T-cell (primary cell): ENCODE measurements around the gene TTC9B. TPM values are rescaled to one million over a fixed set of nuclear protein-coding genes. Genes with fewer than 3 reads are reported as not detected.

Source experiments
- ATAC-seq, 4 experiments: fragments of 200-7000 bp in 3 of 4; fragments of 150-1000 bp in 1 of 4; cut with Tn5 transposase; replicated peaks in 1 of 4; 1 replicate in 3 of 4; 2 replicates in 1 of 4; pipeline ENCODE4 v1.10.0; 2021; ENCODE audit warnings: moderate library complexity in 3 of 4, mild to moderate bottlenecking in 2 of 4, moderate number of reproducible peaks in 1 of 4
- CTCF ChIA-PET, 2 donors: fragments of 300-600 bp; sonication (Branson Sonifier 250); formaldehyde crosslinking; loops; one replicate each; lab custom pipeline; 2022; ENCODE audit warnings: antibody characterized with exemption in 2 of 2; lab: Charles Lee
- POLR2A ChIA-PET, 2 donors: fragments of 300-600 bp; sonication (Branson Sonifier 250); formaldehyde crosslinking; loops; one replicate each; lab custom pipeline; 2022; ENCODE audit warnings: antibody characterized with exemption in 2 of 2; lab: Charles Lee
- DNase-seq, 35 experiments: peaks; one replicate each; pipeline versions ENCODE4 v3.0.0 to v3.0.0-alpha.2; 2013 to 2023
- H3K27ac ChIP-seq: one replicate; pipeline ENCODE4 v1.5.1; 2013; ENCODE audit warnings: low read length
- H3K27me3 ChIP-seq, 2 experiments: replicated peaks in 1 of 2; 1 replicate in 1 of 2; 2 replicates in 1 of 2; pipeline versions ENCODE4 v1.6.1 to v1.7.0; 2013; ENCODE audit warnings: low read length in 1 of 2, mixed read lengths in 1 of 2; ENCODE audit not compliant: control insufficient read depth in 2 of 2, insufficient read depth in 2 of 2; ENCODE audit errors: extremely low read depth in 1 of 2
- H3K36me3 ChIP-seq, 2 donors: 1 replicate in 1 of 2; 2 replicates in 1 of 2; pipeline versions ENCODE4 v1.6.1 to v1.7.0; 2013; ENCODE audit warnings: low read length in 1 of 2; ENCODE audit not compliant: control insufficient read depth in 2 of 2, insufficient read depth in 1 of 2; ENCODE audit errors: extremely low read depth in 1 of 2
- H3K4me1 ChIP-seq, 2 experiments: 1 replicate in 1 of 2; 2 replicates in 1 of 2; pipeline versions ENCODE4 v1.6.1 to v1.7.0; 2013; ENCODE audit warnings: low read length in 2 of 2, mixed read lengths in 1 of 2; ENCODE audit not compliant: insufficient read depth in 2 of 2, control insufficient read depth in 1 of 2; ENCODE audit errors: extremely low read depth in 1 of 2
- H3K4me3 ChIP-seq, 2 donors: 1 replicate in 1 of 2; 2 replicates in 1 of 2; pipeline versions ENCODE4 v1.5.1 to v1.7.0; 2013; ENCODE audit warnings: mild to moderate bottlenecking in 2 of 2, low read length in 1 of 2, moderate library complexity in 1 of 2; ENCODE audit not compliant: control insufficient read depth in 1 of 2; ENCODE audit errors: extremely low read depth in 1 of 2
- H3K9me3 ChIP-seq: 2 replicates; pipeline ENCODE4 v1.7.0; 2013
- H3K27ac Mint-ChIP-seq, 2 donors: one replicate each; pipeline ENCODE4 v1.8.0; 2020 to 2021; ENCODE audit warnings: mild to moderate bottlenecking in 2 of 2, mixed read lengths in 2 of 2
- H3K27me3 Mint-ChIP-seq, 2 donors: one replicate each; pipeline ENCODE4 v1.8.0; 2021 to 2022; ENCODE audit warnings: mixed read lengths in 2 of 2
- H3K36me3 Mint-ChIP-seq: one replicate; pipeline ENCODE4 v1.8.0; 2021; ENCODE audit warnings: mixed read lengths
- H3K4me1 Mint-ChIP-seq, 3 donors: one replicate each; pipeline ENCODE4 v1.8.0; 2020 to 2022; ENCODE audit warnings: mixed read lengths in 3 of 3, mild to moderate bottlenecking in 1 of 3
- H3K4me3 Mint-ChIP-seq, 3 donors: one replicate each; pipeline ENCODE4 v1.8.0; 2020 to 2022; ENCODE audit warnings: mild to moderate bottlenecking in 3 of 3, mixed read lengths in 3 of 3, moderate library complexity in 3 of 3
- H3K9me3 Mint-ChIP-seq, 3 donors: one replicate each; pipeline ENCODE4 v1.8.0; 2020 to 2022; ENCODE audit warnings: mixed read lengths in 3 of 3
- WGBS: methylation state at CpG from one replicate; pipeline ENCODE4 v1.1.5; 2013; ENCODE audit warnings: missing lambda C conversion rate; ENCODE audit not compliant: insufficient coverage; 5-methylcytosine and 5-hydroxymethylcytosine counted together
- total RNA-seq, 35 experiments: library from RNA in 6 of 35; stranded (reverse) in 6 of 35; fragments of 120-200 nt in 1 of 35; gene quantifications; one replicate each; pipeline versions ENCODE4 v1.2.1 to v1.2.4 and lab custom pipeline; 2013 to 2026

TTC9B gene
- total RNA-seq, 5 donors from 2014 or later (not counting 1 experiment from before 2014, with no cell fraction given): not detected

DNA sequence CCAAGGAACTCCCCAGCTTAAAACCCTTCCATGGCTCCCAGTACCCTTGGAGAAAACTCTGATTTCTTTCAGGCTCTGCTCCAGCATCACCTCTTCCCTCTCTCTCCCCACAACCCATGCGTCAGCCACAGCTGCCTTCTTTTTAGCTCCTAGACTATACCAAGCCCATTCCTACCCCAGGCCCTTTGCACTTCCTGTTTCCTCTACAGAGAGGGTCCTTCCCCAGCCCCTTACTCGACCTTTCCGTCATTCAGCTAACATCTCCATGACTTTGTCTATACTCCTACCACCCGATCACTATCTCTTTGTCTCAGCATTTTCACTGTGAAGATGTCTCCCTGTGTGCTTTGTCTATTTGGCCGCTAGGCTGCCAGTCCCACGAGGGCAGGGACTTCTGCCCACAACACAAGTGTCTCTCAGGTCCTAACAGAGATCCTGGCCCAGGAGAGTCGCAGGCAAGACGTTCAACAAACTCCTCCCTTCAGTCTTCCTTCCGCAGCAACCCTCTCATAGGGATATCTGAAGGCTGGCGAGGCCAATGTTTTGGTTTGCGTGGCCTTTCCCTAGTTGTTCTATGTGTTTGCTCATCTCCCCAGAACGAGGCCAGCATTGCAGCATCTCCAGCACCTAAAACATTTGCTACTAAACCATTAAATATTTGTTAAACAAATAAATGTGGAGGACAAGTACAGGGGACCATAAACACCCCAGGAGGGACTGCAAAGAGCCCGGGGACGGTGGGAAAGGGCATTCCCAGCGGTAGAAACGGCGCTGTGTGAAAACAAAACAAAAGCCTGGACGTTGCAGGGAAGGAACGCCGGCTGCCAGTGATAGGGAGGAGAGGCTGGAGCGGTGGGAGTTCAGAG, 7.5 kb upstream of the TTC9B start:
- Histone ChIP-seq H3K4me1 (peaks cover 0 to 27% of the 10 kb centered on the region in 2 experiments), H3K4me3 (peak overlapping the region in 1 of 2 donors; percentile 0), H3K9me3 (no peaks in the 10 kb centered on the region), H3K27me3 (peaks cover 3 to 64% of the 10 kb centered on the region in 2 experiments), H3K36me3 (no peaks in the 10 kb centered on the region), H3K27ac (no peak overlapping the region)
- POLR2A ChIA-PET: no interaction called here
- peaks cover 5% of the 10 kb centered on the region for H3K36me3 Mint-ChIP-seq
- peaks cover 35 to 43% of the 10 kb centered on the region in 2 donors for H3K27me3 Mint-ChIP-seq
- ATAC-seq (no peak), DNase-seq (no peak)
- H3K4me3 Mint-ChIP-seq: peak overlapping the region; percentile 5 to 51 (median 47)
- H3K27ac Mint-ChIP-seq: peak overlapping the region in 1 of 2 donors; percentile 74
- H3K4me1 Mint-ChIP-seq: peaks cover 28 to 41% (median 31%) of the 10 kb centered on the region in 3 donors
- CTCF ChIA-PET: no interaction called here
- WGBS: 27% methylated on average over 17 of the region's 21 CpGs
- H3K9me3 Mint-ChIP-seq: peaks cover 0 to 4% (median 0%) of the 10 kb centered on the region in 3 donors

GRCh38 chr19:40224342-40225150, 6.4 kb upstream of the TTC9B start:
- peaks cover 22 to 37% (median 29%) of the 10 kb centered on the region in 3 donors for H3K4me1 Mint-ChIP-seq
- peaks cover 5% of the 10 kb centered on the region for H3K36me3 Mint-ChIP-seq
- H3K27ac Mint-ChIP-seq: no peak overlapping the region
- DNase-seq (no peak), ATAC-seq (no peak)
- H3K27me3 Mint-ChIP-seq: peaks cover 43 to 52% of the 10 kb centered on the region in 2 donors
- Histone ChIP-seq H3K4me3 (no peak overlapping the region), H3K27ac (no peak overlapping the region), H3K9me3 (no peaks in the 10 kb centered on the region), H3K4me1 (peaks cover 0 to 27% of the 10 kb centered on the region in 2 experiments), H3K36me3 (no peaks in the 10 kb centered on the region), H3K27me3 (peaks cover 5 to 72% of the 10 kb centered on the region in 2 experiments)
- CTCF ChIA-PET: interaction anchor here in 1 of 2 donors (0.7 kb wide), 1 partner anchor 64 kb away, joined by 6 read pairs; no protein-coding TSS in a partner anchor
- WGBS: 82% methylated on average over 31 of the region's 32 CpGs
- peak overlapping the region in 1 of 3 donors; percentile 59 for H3K4me3 Mint-ChIP-seq
- POLR2A ChIA-PET: no interaction called here
- H3K9me3 Mint-ChIP-seq: peaks cover 0 to 4% (median 0%) of the 10 kb centered on the region in 3 donors

DNA sequence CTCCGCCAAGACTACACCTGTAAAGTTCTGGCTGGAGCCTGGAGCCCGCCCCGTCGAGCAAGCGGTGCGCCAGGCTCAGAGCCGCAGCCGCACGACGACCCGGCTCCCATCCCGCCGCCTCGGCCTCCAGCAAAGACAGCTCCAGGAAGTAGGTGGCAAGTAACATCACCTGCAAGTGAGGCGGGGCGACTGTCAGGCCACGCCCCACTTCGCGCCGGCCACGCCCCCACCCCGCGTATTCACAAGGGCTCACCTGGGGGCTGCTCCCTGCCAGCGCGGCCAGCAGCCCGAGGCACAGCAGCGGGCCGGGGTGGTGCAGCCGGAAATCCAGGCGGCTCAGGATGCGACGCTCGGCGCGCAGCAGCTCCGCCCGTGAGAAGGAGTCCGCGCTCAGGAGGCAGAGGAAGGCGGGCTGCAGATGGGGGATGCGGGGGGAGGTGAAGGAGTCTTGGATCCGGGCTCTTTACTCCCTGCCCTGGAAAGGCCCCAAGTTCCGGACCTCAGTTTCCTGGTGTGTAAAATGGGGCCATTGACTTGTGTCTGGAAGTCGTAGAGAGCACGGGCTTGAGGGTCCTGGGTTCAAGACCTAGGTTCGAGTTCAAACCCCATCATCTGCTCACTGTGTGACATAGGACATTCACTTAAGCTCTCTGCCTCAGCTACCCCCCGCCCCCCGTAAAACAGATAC, 5.1 kb upstream of the TTC9B start:
- Histone ChIP-seq H3K9me3 (no peaks in the 10 kb centered on the region), H3K4me1 (peaks cover 0 to 29% of the 10 kb centered on the region in 2 experiments), H3K4me3 (peak overlapping the region in 1 of 2 donors; percentile 4), H3K36me3 (no peaks in the 10 kb centered on the region), H3K27me3 (peaks cover 10 to 85% of the 10 kb centered on the region in 2 experiments), H3K27ac (no peak overlapping the region)
- Mint-ChIP-seq H3K9me3 (peaks cover 0 to 4% (median 0%) of the 10 kb centered on the region in 3 donors), H3K4me3 (peak overlapping the region in 1 of 3 donors; percentile 59), H3K27me3 (peaks cover 54 to 65% of the 10 kb centered on the region in 2 donors), H3K4me1 (peaks cover 15 to 30% (median 24%) of the 10 kb centered on the region in 3 donors), H3K27ac (no peak overlapping the region), H3K36me3 (peaks cover 5% of the 10 kb centered on the region)
- ATAC-seq (peak; percentile 32 to 48 (median 44)), DNase-seq (peak in 28 of 35 experiments; percentile 6 to 51 (median 30))
- CTCF ChIA-PET: interaction anchor here in 1 of 2 donors (0.6 kb wide), 1 partner anchor 44 kb away, joined by 5 read pairs; no protein-coding TSS in a partner anchor
- POLR2A ChIA-PET: interaction anchor here in 1 of 2 donors (0.5 kb wide), 1 partner anchor 63 kb away, joined by 7 read pairs; no protein-coding TSS in a partner anchor
- WGBS: 16% methylated on average over 44 of the region's 48 CpGs

DNA sequence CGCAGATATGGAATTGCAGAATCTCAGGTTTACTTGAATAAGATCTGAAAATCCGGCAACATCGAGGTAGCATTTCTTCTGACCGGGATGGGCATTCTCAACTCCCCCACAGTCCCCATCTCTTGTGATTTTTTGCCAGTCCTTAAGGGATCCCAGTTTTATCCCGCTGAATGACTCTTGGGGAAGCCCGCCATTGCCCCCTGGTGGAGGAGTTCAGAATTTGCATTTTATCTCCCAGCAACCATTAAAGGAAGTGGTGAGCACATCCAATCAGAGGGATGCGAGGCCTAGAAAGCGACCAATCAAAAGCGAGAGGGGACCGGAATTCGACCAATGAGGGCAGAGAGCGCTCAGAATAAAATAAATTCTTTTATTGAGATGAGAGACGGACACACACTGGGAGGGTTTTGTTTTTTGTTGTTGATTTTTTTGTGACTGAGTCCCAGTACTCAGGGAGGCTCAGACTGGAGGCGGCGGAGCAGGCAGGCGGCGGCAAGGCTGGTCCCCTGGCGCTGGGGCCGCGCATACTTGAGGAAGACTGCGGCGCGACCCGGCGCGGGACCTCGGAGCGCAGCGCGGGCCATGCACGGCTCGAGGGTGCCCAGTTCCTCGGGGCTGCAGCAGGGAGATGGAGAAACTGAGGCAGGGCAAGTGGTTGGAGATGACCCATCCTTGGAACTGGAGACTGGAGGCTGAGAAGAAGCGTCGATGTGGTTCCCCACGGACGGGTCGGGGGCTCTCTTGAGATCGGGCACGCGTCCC, 3.9 kb upstream of the TTC9B start:
- Histone ChIP-seq H3K4me3 (no peak overlapping the region), H3K27me3 (peaks cover 10 to 91% of the 10 kb centered on the region in 2 experiments), H3K27ac (no peak overlapping the region), H3K36me3 (no peaks in the 10 kb centered on the region), H3K9me3 (no peaks in the 10 kb centered on the region), H3K4me1 (peaks cover 0 to 39% of the 10 kb centered on the region in 2 experiments)
- H3K9me3 Mint-ChIP-seq: peaks cover 0 to 4% (median 0%) of the 10 kb centered on the region in 3 donors
- H3K4me1 Mint-ChIP-seq: peaks cover 15 to 27% (median 24%) of the 10 kb centered on the region in 3 donors
- H3K27me3 Mint-ChIP-seq: peaks cover 54 to 70% of the 10 kb centered on the region in 2 donors
- H3K27ac Mint-ChIP-seq: peak overlapping the region in 1 of 2 donors; percentile 80
- H3K4me3 Mint-ChIP-seq: peak overlapping the region in 1 of 3 donors; percentile 59
- POLR2A ChIA-PET: no interaction called here
- DNase-seq (peak; percentile 54 to 89 (median 73)), ATAC-seq (peak; percentile 79 to 83 (median 82))
- WGBS: 61% methylated on average over 22 of the region's 41 CpGs
- CTCF ChIA-PET: interaction anchor here in 1 of 2 donors (0.6 kb wide), 1 partner anchor 796 kb away, joined by 5 read pairs; no protein-coding TSS in a partner anchor
- H3K36me3 Mint-ChIP-seq: peaks cover 5% of the 10 kb centered on the region

DNA sequence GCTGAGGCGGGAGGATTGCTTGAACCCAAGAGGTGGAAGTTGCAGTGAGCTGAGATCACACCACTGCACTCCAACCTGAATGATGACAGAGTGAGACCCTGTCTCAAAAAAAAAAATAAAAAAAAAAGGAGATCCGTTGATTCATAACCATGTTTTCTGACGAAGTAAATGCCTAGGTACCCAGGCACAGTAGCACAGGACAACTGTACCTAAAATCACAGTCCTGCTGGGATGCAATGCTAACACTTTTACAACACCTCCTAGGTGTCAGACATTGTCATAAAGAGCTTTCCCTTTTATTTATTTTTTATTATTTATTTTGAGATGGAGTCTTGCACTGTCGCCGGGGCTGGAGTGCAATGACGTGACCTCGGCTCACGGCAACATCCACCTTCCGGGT, 2.5 kb upstream of the TTC9B start:
- Histone ChIP-seq H3K4me3 (no peak overlapping the region), H3K4me1 (peaks cover 0 to 32% of the 10 kb centered on the region in 2 experiments), H3K9me3 (no peaks in the 10 kb centered on the region), H3K36me3 (no peaks in the 10 kb centered on the region), H3K27ac (no peak overlapping the region), H3K27me3 (peaks cover 18 to 91% of the 10 kb centered on the region in 2 experiments)
- DNase-seq (no peak), ATAC-seq (no peak)
- POLR2A ChIA-PET: interaction anchor here in 1 of 2 donors (0.7 kb wide), 1 partner anchor 279 kb away, joined by 7 read pairs; no protein-coding TSS in a partner anchor
- WGBS: 80% methylated on average over 7 of the region's 9 CpGs
- CTCF ChIA-PET: interaction anchor here in 1 of 2 donors (1.1 kb wide), 1 partner anchor 77 kb away, joined by 3 read pairs; no protein-coding TSS in a partner anchor
- peaks cover 54 to 73% of the 10 kb centered on the region in 2 donors for H3K27me3 Mint-ChIP-seq
- no peak overlapping the region for H3K27ac Mint-ChIP-seq
- peaks cover 8 to 21% (median 19%) of the 10 kb centered on the region in 3 donors for H3K4me1 Mint-ChIP-seq
- H3K4me3 Mint-ChIP-seq: no peak overlapping the region
- H3K9me3 Mint-ChIP-seq: peaks cover 0 to 4% (median 0%) of the 10 kb centered on the region in 3 donors
- peaks cover 5% of the 10 kb centered on the region for H3K36me3 Mint-ChIP-seq
